ENCODE data around the gene FAIM2.

Gene FAIM2

DNA sequence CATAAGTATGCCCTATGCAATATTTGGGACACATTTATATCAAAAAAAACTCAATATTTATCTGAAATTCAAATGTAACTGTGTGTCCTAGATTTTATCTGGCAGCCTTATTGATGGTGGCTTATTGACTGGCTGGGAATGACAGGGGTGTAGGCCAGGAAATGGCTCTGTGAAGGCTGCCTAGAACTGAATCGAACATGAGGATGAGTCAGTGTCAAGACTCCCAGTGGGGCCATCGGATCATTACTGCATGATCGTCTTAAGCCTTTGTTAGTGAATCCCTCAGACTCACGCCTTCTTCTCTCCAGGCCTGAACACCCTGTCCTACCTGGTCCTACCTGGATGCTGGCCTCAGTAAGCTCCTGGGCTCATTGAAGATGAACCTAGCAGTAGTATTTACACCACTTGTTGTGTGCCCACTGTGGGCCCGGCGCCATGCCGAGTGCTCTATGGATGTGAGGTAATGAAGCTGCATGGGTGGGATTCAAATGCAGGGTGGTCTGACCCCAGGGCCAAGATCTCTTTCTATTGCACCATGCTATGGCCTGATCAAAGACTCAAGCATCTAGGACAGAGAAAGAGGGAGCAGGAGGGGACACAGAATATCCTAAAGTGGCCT, 21.0 kb upstream of the FAIM2 start:
- Histone ChIP-seq H3K27me3 (ENCODE audit: control insufficient read depth, insufficient read depth, low read length) (peaks cover 2% of the 10 kb centered on the region; the same call in 1 of the 2 replicates), H3K4me1 (ENCODE audit: control insufficient read depth, insufficient read depth, low read length) (no peaks in the 10 kb centered on the region), H3K9me3 (ENCODE audit: control insufficient read depth, insufficient read depth, low read depth, low read length) (no peaks in the 10 kb centered on the region), H3K4me3 (ENCODE audit: low read depth, low read length) (no peak overlapping the region), H3K9ac (ENCODE audit: low read length) (no peak overlapping the region), H3K27ac (ENCODE audit: low read depth, low read length) (no peak overlapping the region), H3K36me3 (ENCODE audit: control insufficient read depth, insufficient read depth, low read length) (no peaks in the 10 kb centered on the region)

DNA sequence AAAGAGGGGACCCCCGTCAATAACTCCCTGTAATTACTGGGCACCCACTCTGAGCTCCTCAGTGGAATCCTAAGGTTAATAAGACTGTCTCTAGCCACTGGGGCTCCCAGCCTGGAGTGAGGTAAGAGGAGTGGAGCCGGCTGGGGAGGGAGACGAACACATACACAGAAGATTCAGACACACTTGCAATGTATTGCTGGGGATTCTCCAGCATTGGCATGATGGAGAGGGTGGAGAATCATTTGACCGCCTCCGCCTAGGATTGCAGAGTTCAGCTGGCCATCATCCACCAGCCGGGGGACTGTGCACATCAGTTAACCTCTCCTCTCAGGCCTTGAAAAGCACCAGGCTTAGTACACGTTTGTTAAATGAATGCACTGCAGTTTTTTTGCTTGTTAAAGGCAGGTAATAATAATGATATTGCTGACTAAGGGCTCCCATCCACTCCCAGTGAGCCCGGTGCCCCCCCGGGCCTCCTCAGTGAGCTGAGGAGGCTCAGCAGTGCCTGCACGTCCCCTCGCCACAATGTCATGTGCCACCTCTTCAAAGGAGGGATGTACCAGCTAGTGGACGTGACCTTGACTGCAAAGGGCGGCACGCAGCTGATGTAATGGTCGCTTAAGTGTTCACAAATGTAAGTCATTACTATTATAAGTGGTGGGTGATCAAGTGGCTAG, 20.3 kb upstream of the FAIM2 start:
- Histone ChIP-seq H3K27ac (ENCODE audit: low read depth, low read length) (no peak overlapping the region), H3K4me1 (ENCODE audit: control insufficient read depth, insufficient read depth, low read length) (no peaks in the 10 kb centered on the region), H3K9me3 (ENCODE audit: control insufficient read depth, insufficient read depth, low read depth, low read length) (no peaks in the 10 kb centered on the region), H3K4me3 (ENCODE audit: low read depth, low read length) (no peak overlapping the region), H3K9ac (ENCODE audit: low read length) (no peak overlapping the region), H3K36me3 (ENCODE audit: control insufficient read depth, insufficient read depth, low read length) (no peaks in the 10 kb centered on the region), H3K27me3 (ENCODE audit: control insufficient read depth, insufficient read depth, low read length) (0 out of 2 replicates have a peak, but pooled peaks cover 2% of the 10 kb centered on the region)

DNA sequence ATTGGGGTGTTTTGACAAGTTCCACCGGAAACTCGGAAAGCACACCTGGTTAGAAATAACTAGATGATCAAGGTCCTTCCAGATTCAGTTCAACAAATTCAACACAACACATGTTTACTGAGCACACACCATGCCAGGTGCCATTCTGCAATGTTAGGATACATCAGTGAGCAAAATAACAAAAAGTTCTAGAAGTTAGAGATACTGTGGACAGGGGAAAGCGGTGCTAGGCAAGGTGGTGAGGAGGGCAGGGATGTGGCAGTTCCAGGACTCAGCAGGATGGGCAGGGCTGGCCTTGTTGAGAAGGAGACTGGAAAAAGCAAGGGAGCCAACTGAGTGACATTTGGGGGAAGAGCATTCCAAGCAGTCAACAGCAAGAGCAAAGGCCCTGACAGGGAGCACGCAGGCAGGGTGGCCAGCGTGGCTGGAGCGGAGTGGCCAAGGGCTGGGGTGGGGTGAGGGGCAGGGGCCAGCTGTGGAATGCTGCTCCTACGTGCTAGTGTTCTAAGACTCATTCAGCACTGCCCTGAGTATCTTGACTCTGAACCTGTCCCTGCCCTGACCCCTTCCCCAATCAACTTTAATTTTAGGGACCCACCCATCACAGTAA, 19.4 kb upstream of the FAIM2 start:
- no peaks in the 10 kb centered on the region for H3K9me3 ChIP-seq (ENCODE audit: control insufficient read depth, insufficient read depth, low read depth, low read length)
- H3K36me3 ChIP-seq (ENCODE audit: control insufficient read depth, insufficient read depth, low read length): no peaks in the 10 kb centered on the region
- 0 out of 2 replicates have a peak, but pooled peaks cover 2% of the 10 kb centered on the region for H3K27me3 ChIP-seq (ENCODE audit: control insufficient read depth, insufficient read depth, low read length)
- no peak overlapping the region for H3K27ac ChIP-seq (ENCODE audit: low read depth, low read length)
- no peak overlapping the region for H3K9ac ChIP-seq (ENCODE audit: low read length)
- no peak overlapping the region for H3K4me3 ChIP-seq (ENCODE audit: low read depth, low read length)
- H3K4me1 ChIP-seq (ENCODE audit: control insufficient read depth, insufficient read depth, low read length): no peaks in the 10 kb centered on the region

DNA sequence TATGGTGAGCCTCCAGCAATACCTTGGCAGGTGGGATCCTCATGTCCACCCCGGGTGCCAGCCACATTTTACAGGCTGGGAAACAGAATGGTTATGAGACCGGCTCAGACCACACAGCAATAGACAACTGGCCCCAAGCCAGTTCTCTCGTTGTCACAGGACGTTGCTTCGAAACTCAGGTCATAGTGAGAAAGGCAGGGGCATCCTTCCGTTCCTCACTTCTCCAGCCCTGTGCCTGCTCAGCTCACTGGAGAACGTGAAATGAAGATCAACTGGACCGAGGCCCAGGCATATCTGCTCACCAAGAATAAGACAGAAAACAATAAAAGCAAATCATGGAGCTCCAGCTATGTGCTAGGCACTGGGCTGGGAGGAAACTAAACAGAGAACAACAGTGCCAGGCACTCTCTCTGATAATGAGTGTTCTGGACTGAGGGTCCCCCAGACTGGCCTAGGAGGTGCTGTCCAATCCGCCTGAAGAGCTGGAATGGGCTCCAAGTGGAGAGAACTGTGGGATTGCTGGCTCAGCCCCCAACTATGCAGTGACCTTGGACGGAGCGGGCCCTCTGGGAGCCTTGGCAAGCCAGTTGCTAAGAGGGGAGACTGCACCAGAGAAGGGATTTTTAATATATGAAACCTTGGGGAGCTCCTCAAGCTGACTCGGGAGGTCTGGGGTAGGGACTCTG, 18.8 kb upstream of the FAIM2 start:
- Histone ChIP-seq H3K9ac (ENCODE audit: low read length) (no peak overlapping the region), H3K36me3 (ENCODE audit: control insufficient read depth, insufficient read depth, low read length) (no peaks in the 10 kb centered on the region), H3K4me1 (ENCODE audit: control insufficient read depth, insufficient read depth, low read length) (no peaks in the 10 kb centered on the region), H3K27ac (ENCODE audit: low read depth, low read length) (no peak overlapping the region), H3K27me3 (ENCODE audit: control insufficient read depth, insufficient read depth, low read length) (0 out of 2 replicates have a peak, but pooled peaks cover 2% of the 10 kb centered on the region), H3K4me3 (ENCODE audit: low read depth, low read length) (no peak overlapping the region), H3K9me3 (ENCODE audit: control insufficient read depth, insufficient read depth, low read depth, low read length) (no peaks in the 10 kb centered on the region)

DNA sequence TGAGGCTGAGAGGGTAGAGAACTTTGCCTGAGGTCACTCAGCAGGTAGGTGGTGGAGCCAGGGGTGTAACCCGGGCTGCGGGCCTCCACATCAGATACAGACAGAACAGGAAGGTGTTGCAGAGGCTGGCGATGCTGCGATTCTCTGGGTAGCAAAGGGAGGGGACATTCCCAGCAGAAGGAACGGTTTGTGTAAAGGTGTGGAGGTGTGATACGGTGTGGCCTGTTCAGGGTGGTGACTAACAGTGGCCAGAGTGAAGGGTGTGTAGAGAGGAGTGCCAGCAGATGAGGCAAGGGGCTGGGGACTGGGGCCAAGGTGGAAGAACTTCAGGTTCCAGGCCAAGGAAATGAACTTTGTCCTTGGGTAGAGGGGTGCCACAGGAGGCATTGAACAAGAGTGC, 18.2 kb upstream of the FAIM2 start:
- H3K4me3 ChIP-seq (ENCODE audit: low read depth, low read length): no peak overlapping the region
- H3K36me3 ChIP-seq (ENCODE audit: control insufficient read depth, insufficient read depth, low read length): no peaks in the 10 kb centered on the region
- H3K9ac ChIP-seq (ENCODE audit: low read length): no peak overlapping the region
- H3K4me1 ChIP-seq (ENCODE audit: control insufficient read depth, insufficient read depth, low read length): no peaks in the 10 kb centered on the region
- no peaks in the 10 kb centered on the region for H3K9me3 ChIP-seq (ENCODE audit: control insufficient read depth, insufficient read depth, low read depth, low read length)
- no peak overlapping the region for H3K27ac ChIP-seq (ENCODE audit: low read depth, low read length)
- 0 out of 2 replicates have a peak, but pooled peaks cover 2% of the 10 kb centered on the region for H3K27me3 ChIP-seq (ENCODE audit: control insufficient read depth, insufficient read depth, low read length)

DNA sequence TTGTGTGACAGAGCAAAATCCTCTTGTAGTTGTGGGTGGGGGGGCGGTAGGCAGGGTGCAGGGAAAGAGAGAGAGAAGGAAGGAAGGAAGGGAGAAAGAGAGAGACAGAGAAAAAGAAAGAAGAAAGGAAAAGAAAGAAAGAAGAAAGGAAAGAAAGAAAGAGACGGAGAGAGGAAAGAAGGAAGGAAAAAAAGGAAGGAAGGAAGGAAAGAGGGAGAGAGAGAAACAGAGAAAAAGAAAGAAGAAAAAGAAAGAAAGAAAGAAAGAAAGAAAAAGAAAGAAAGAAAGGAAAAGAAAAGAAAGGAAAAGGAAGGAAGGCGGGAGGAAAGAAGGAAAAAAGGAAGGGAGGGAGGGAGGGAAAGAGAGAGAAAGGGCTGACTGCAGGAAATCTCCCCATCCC, 17.6 kb upstream of the FAIM2 start:
- H3K27ac ChIP-seq (ENCODE audit: low read depth, low read length): no peak overlapping the region
- no peak overlapping the region for H3K4me3 ChIP-seq (ENCODE audit: low read depth, low read length)
- H3K27me3 ChIP-seq (ENCODE audit: control insufficient read depth, insufficient read depth, low read length): 0 out of 2 replicates have a peak, but pooled peaks cover 2% of the 10 kb centered on the region
- H3K9ac ChIP-seq (ENCODE audit: low read length): no peak overlapping the region
- no peaks in the 10 kb centered on the region for H3K36me3 ChIP-seq (ENCODE audit: control insufficient read depth, insufficient read depth, low read length)
- no peaks in the 10 kb centered on the region for H3K9me3 ChIP-seq (ENCODE audit: control insufficient read depth, insufficient read depth, low read depth, low read length)
- no peaks in the 10 kb centered on the region for H3K4me1 ChIP-seq (ENCODE audit: control insufficient read depth, insufficient read depth, low read length)

DNA sequence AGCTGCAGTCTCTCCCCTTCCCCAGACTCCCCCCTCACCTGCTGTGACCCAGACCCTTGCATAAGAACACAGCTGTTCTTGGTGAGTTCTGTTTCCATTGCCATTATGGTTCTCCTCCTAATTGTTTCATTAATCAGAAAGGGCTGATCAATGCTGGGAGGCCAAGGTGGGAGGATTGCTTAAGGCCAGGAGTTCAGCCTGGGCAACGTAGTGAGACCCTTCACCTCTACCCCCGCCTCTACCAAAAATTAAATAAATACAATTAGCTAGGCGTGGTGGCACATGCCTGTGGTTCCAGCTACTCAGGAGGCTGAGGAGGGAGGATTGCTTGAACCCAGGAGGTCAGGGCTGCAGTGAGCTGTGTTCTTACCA, 17.2 kb upstream of the FAIM2 start:
- Histone ChIP-seq H3K27me3 (ENCODE audit: control insufficient read depth, insufficient read depth, low read length) (0 out of 2 replicates have a peak, but pooled peaks cover 2% of the 10 kb centered on the region), H3K27ac (ENCODE audit: low read depth, low read length) (no peak overlapping the region), H3K9me3 (ENCODE audit: control insufficient read depth, insufficient read depth, low read depth, low read length) (no peaks in the 10 kb centered on the region), H3K4me3 (ENCODE audit: low read depth, low read length) (no peak overlapping the region), H3K36me3 (ENCODE audit: control insufficient read depth, insufficient read depth, low read length) (no peaks in the 10 kb centered on the region), H3K9ac (ENCODE audit: low read length) (no peak overlapping the region), H3K4me1 (ENCODE audit: control insufficient read depth, insufficient read depth, low read length) (no peaks in the 10 kb centered on the region)

DNA sequence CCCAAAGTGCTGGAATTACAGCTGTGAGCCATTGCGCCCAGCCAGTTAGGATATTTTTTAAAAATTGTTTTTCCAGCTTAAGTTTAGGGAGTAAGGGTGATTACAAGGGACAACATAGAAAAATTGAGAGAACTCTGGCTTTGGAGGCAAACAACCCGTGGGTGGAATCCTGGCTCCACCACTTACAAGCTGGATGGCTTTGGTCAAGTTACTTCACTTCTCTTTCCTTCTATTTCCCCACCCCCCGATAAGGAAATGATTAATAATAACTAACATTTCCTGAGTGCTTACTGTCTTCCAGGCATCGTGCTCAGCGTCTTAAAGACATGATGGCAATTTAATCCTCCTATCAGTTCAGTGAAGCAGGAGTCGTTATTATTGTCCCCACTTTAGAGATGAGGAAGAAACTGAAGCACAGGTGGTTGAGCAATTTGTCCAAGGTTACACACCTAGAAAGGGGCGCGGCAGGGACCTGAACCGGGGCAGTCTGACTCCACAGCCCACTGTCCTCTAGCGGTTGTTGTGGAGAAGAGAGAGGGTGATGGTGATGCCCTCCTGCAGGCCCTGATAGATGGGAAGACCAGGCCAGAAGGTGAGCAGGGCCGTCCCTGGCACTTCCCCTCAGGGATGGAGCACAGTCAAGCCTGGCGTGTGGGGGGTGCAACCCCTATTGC, 16.7 kb upstream of the FAIM2 start:
- H3K36me3 ChIP-seq (ENCODE audit: control insufficient read depth, insufficient read depth, low read length): no peaks in the 10 kb centered on the region
- H3K9ac ChIP-seq (ENCODE audit: low read length): no peak overlapping the region
- H3K4me1 ChIP-seq (ENCODE audit: control insufficient read depth, insufficient read depth, low read length): no peaks in the 10 kb centered on the region
- 0 out of 2 replicates have a peak, but pooled peaks cover 2% of the 10 kb centered on the region for H3K27me3 ChIP-seq (ENCODE audit: control insufficient read depth, insufficient read depth, low read length)
- no peak overlapping the region for H3K4me3 ChIP-seq (ENCODE audit: low read depth, low read length)
- no peak overlapping the region for H3K27ac ChIP-seq (ENCODE audit: low read depth, low read length)
- no peaks in the 10 kb centered on the region for H3K9me3 ChIP-seq (ENCODE audit: control insufficient read depth, insufficient read depth, low read depth, low read length)

DNA sequence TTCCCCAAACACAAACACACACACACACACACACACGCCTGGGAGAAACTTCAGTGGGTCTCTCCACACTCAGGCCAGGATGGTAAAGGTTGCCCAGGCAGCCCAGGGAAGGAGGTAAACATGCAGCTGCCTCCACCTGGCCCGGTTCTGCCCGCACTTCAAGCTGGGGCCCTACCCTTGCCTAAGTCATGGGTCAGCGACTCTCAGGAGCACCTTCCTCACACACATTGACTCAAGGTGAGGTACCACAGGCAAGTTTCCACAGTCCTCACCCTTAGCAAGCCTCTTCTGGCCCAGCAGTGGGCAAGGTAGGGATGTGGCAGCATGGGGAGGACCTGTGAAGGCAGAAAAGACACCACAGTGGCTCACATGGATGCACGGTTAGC, 14.1 kb upstream of the FAIM2 start:
- no peak overlapping the region for H3K9ac ChIP-seq (ENCODE audit: low read length)
- no peak overlapping the region for H3K4me3 ChIP-seq (ENCODE audit: low read depth, low read length)
- H3K9me3 ChIP-seq (ENCODE audit: control insufficient read depth, insufficient read depth, low read depth, low read length): no peaks in the 10 kb centered on the region
- H3K27me3 ChIP-seq (ENCODE audit: control insufficient read depth, insufficient read depth, low read length): no peaks in the 10 kb centered on the region
- no peak overlapping the region for H3K27ac ChIP-seq (ENCODE audit: low read depth, low read length)
- H3K36me3 ChIP-seq (ENCODE audit: control insufficient read depth, insufficient read depth, low read length): no peaks in the 10 kb centered on the region
- H3K4me1 ChIP-seq (ENCODE audit: control insufficient read depth, insufficient read depth, low read length): peaks cover 10% of the 10 kb centered on the region

DNA sequence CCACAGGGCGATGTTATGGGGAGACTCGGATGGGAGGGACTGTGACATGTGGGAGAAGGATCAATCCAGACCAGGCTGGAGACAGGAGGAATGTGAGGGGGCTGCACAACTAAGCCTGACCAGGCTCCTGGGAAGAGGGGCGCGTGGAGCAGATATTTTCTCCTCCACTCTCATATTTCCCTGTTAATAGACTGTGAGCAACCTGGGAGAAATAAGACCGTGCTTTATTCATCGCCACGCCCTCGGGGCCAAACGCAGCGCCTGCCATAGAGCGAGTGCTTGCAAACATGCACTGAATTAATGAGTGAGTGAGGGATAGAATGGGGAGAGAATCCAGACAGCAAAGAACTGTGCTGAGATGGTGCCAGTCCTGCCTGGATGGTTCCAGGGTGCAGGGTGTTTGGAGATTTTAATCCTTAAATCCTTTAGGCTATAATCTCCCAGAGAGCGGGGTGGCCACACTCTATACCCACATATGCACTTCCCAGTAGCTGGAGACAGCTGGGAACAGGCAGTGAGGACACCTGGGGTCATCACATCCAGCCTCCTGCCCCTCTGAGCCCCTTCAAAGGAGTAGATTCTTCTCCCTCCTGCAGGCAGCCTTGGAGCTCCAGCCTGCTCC, 13.6 kb upstream of the FAIM2 start:
- H3K4me3 ChIP-seq (ENCODE audit: low read depth, low read length): no peak overlapping the region
- H3K4me1 ChIP-seq (ENCODE audit: control insufficient read depth, insufficient read depth, low read length): peaks cover 10% of the 10 kb centered on the region
- no peaks in the 10 kb centered on the region for H3K36me3 ChIP-seq (ENCODE audit: control insufficient read depth, insufficient read depth, low read length)
- no peaks in the 10 kb centered on the region for H3K9me3 ChIP-seq (ENCODE audit: control insufficient read depth, insufficient read depth, low read depth, low read length)
- no peaks in the 10 kb centered on the region for H3K27me3 ChIP-seq (ENCODE audit: control insufficient read depth, insufficient read depth, low read length)
- no peak overlapping the region for H3K9ac ChIP-seq (ENCODE audit: low read length)
- H3K27ac ChIP-seq (ENCODE audit: low read depth, low read length): no peak overlapping the region
